ENCODE results near the gene PIK3R6.

PIK3R6 gene

DNA sequence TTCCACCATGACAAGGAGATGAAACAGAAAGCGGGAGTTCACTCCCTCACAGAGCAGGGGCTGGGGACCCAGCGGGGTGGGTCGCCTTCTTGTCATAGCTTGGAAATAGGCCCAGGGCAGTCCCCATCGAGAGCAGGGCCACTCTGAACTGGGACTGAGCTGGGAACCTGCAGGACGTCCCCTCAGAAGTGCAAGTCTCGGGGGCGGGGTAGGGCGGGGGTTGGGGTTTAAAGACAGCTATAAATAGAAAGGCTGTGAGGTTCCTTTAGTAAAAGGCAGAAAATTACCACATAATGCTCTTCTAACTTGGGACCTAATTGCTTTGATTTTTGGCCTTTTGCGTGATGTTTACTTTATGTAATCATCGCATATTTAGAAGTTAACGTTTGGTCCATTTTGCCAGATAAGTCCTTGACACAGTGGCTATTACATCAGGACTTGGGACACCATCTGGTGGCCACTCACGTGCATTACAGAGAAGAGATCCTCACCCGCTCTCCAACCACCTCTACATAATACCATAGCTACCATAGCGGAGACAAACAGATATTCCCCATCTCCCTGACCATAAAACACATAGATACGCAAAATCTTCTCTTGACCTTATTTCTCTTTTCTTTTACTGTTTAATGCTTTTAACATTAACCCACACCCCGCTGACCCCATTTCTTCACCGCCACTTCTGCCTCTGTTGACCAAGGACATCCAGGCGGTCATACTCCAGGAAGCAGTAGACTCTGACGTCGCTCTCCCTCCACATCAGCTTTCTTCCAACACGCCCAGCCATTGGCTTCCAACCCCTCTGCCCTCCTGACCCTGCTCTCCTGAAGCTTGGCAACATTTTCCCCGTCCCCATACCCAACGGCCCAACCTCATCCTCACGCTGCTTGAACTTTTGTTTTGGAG, 27.5 kb upstream of the PIK3R6 start:
- peak; percentile 25 for DNase-seq (ENCODE audit: low spot score)

DNA sequence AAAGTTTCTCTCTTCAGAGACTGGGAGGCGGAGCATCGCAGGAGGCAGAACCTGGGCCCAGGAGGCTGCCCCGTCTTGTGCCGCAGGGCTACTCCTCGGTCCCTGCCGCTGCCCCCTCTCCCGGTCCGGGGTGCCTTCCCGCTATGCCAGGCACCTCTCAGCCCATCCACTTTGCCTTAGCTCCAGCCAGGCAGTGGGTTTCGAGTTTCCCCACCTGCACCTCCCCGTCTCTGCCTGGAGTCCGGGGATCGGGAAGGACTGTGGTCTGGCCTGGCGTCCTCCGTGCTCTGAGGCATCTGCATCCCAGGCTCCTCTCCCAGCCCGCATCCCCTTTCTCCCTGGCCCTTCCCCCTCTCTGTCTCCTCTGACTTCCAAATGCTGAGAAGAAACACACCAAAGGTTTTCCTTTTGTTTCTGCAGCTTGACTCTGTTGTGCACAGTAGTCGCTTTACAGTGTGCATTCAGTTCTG, 26.8 kb upstream of the PIK3R6 start:
- no peak for DNase-seq (ENCODE audit: low spot score)

DNA sequence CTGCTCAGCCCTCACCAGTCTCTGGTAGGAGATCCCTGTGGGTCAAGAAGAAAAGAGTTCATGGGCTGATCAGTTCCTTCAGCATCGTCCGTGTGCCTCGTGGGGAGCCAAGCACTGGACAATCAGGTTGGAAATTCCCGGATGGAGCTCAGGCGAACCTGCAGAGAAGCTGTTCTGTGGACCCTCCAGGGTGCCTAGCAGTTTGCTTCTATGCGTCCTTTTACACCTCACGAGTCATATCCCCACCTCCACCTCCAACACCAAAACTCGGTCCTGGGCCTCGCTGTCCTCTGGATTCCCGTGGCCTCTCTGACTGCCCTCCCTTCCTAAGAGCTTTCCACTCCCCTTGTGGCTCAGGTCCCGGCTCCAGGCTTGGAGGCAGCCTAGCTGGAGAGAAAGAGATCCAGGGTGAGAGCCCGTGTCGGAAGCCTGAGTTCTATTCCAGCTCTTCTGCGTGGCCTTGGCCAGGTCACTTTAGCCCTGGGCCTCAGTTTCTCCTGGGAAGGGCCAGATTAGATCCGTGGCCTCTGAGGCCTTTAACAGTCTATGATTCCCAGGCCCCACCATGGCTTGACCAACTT, 26.2 kb upstream of the PIK3R6 start:
- no peak for DNase-seq (ENCODE audit: low spot score)

- no peak for DNase-seq (ENCODE audit: low spot score)
Measured at GRCh38 chr17:8893059-8893458, 25.6 kb upstream of the PIK3R6 start.

DNA sequence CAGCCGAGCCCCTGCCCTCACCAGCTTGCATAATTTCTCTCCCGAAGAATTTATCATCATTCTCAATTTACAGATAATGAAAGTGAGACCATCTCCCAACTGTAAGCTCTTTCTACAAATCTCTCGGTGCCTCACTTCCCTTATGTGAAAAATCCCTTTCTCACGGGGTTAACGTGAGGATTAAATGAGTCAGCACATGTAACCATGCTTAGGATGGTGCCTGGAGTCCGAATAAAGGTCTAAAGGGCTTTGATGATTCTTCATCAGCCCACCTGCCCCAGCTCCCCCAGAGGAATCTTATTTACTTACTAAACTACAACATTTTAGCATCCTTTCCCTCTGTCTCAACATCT, 24.8 kb upstream of the PIK3R6 start:
- no peak for DNase-seq (ENCODE audit: low spot score)

DNA sequence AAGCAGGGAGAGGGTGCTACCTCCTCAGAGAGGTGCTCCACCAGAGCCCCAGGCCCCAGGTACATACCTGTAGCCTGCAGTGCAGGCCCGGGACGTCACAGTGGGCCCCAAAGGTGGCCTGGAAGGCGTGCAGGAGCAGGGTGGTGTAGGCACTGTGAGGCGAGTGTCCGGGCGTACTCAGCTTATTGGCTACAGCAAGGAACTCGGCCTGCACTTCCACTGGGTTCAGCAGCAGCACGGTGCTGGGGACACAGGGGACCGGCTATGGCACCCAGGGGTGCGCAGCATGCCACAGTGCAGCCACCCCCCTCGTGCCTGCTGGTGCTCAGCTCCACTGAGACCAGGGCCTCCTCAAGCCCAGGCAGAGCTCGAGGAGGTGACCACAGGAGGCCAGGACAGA, 23.2 kb upstream of the PIK3R6 start:
- no peak for DNase-seq (ENCODE audit: low spot score)

DNA sequence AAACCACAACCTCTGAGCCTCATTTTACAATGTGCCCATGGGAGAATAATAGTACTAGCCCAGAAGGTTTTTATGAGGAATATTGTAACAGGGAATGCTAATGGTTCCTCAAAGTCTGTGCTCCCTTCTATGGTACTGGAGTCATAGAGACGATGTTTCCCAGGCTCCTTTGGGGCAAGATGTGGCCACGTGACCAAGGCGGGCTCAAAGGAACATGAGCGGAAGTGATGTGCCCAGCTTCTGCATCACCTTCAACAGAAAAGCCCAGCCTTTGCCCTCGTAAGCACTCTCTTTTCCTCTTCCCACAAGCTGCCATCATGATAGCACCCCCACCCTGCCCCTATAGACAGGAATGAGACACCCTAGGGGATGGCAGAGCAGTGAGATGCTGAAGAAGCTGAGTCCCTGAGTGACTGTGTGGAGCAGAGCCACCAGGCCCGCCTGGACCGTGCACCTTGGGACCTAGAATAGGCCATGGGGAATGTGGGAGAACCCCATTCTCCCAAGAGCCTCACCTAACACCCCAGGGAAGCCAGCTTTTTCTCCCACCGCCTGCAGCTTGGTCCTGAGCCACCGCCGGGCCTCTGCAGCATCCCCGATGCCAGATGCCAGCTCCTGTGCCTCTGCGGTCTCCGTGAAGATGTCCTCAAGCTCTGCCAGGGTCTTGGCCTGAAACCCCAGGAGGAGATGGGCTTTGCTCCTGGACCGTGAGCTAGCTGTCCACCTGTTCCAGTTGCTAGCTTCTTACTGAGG, 22.2 kb upstream of the PIK3R6 start:
- DNase-seq (ENCODE audit: low spot score) = no peak

GRCh38 chr17:8888704-8889302, 21.3 kb upstream of the PIK3R6 start:
- no peak for DNase-seq (ENCODE audit: low spot score)

DNA sequence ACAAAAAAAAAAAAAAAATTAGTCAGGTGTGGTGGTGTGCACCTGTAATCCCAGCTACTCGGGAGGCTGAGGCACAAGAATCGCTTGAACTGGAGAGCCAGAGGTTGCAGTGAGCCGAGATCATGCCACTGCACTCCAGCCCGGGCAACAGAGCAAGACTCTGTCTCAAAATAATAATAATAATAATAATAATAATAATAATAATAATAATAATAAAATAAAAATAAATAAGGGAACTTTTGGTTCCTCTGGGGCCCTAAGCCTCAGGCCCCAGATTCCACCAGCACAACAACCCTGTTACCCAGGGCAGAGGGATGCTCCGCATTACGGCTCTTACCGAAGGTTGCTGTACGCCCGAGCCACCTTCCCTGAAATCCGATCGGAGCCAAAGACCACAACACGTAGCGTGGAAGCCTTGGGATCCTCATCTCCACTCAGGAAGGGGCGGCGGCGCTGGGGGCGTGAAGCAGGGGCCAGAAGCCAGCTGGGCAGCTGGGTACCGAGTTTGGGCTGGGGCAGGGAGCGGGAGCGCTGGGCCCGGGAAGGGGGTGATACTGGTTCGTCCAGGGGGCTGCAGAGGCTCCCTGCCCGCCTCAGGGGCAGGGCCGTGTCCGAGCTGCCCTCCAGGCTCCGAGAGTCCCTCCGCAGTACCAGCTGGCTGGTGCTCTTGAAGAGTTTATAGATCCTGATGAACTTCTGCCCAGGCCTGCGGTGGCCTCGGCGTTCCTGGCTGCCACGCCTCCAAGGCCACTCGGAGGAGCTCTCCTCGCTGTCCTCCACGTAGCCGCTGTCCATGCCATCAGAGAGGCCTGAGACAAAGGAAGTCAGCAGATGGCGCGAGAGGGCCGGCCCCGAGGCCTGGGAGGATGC, 20.6 kb upstream of the PIK3R6 start:
- DNase-seq (ENCODE audit: low spot score) = no peak

DNA sequence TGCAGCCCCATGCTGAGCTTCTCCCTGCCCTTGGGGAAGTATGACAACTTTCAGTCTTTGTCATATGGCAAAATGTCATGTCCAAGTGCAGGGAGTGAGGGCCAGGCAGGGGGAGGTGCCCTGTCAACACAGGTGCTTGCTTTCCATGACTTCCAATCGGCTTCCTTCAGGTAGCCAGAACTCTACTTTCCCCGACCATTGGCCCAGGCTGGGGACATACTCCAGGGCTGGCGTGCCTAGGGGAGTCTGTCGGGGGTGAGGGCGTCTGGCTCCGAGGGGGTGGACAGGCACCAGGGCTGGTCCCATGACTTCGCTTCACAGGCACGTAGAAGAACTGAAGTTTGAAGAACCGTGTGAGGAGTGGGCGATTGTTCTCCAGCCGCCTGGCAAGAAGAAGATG, 19.8 kb upstream of the PIK3R6 start:
- DNase-seq (ENCODE audit: low spot score) = no peak

GRCh38 chr17:8885967-8886684, 18.7 kb upstream of the PIK3R6 start:
- DNase-seq (ENCODE audit: low spot score) = peak; percentile 10

DNA sequence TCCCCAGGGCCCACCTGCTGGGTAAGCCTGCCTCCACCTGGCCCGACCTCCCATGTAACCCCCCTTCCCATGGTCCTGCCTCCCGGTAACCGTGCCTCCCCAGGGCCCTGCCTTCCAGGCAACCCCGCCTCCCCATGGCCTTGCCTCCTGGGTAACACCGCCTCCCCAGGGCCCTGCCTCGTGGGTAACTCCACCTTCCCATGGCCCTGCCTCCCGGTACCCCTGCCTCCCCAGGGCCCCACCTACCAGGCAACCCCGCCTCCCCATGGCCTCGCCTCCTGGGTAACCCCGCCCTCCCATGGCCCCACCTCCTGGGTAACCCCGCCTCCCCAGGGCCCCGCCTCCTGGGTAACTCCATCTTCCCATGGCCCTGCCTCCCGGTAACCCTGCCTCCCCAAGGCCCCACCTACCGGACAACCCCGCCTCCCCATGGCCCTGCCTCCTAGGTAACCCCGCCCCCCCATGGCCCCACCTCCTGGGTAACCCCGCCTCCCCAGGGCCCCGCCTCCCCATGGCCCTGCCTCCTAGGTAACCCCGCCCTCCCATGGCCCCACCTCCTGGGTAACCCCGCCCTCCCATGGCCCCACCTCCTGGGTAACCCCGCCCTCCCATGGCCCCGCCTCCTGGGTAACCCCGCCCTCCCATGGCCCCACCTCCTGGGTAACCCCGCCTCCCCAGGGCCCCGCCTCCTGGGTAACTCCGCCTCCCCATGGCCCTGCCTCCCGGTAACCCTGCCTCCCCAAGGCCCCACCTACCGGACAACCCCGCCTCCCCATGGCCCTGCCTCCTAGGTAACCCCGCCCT, 17.9 kb upstream of the PIK3R6 start:
- peak; percentile 27 for DNase-seq (ENCODE audit: low spot score)

GRCh38 chr17:8884336-8884990, 17.0 kb upstream of the PIK3R6 start:
- DNase-seq (ENCODE audit: low spot score) = no peak

DNA sequence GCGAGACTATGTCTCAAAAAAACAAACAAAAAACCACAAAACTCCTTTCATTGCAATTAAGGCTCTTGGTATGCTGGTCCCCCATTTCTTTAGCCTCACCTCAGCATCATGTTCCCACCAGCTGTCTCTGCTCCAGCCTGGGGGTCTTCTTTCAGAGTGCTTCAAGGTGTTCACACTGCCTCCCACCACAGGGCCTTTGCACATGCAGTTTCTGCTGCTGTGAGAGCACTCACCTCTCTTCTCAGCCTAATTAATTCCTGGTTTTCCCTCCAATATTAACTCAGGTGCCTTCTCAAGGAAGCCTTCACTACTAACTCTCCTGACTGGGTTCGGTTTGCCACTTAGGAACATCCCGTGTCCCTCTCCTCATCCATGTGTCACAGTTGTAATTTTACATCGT, 15.9 kb upstream of the PIK3R6 start:
- DNase-seq (ENCODE audit: low spot score) = no peak

DNA sequence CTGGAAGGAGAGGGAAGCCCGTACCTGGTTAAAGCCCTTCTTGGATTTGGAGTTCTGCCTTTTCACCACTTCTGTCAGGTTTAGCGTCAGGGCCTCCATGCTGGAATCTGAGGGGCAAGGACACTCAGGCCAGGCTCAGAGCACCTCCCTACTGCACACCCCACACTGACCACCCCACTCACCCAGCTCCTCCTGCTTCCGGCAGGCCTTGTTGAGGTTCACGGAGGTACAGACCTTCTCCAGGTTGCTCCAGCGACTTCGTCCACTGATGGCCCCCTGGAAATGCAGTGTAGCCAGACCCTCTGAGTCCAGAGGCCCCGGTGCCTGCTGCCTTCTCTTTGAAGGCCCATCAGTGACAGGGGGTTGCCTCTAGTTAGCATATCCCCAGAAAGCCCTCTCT, 14.1 kb upstream of the PIK3R6 start:
- no peak for DNase-seq (ENCODE audit: low spot score)

GRCh38 chr17:8880466-8880865, 13.0 kb upstream of the PIK3R6 start:
- no peak for DNase-seq (ENCODE audit: low spot score)

GRCh38 chr17:8879410-8879809, 11.9 kb upstream of the PIK3R6 start:
- DNase-seq (ENCODE audit: low spot score) = no peak

GRCh38 chr17:8877984-8878383, 10.5 kb upstream of the PIK3R6 start:
- DNase-seq (ENCODE audit: low spot score) = no peak

- DNase-seq (ENCODE audit: low spot score) = no peak
Measured at GRCh38 chr17:8875957-8876356, 8.5 kb upstream of the PIK3R6 start.

DNA sequence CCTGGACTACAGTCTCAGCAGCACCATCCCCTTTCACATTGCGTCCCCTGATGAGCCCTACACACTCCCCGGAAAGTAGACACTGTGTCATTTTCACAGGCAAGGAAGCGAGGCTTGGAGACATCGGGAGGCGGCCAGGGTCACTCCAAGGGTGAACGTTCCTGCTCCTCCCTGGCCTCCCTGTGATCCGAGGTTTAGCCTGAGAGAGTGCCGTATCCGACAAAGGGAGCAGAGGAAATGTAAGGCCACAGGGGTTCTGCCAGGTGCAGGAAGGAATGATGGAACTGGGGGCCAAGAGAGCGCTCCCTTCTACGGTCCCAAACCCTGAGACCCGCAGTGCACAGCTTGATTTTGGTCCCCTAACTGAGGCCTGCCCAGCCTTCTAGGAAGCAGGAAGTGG, 8.0 kb upstream of the PIK3R6 start:
- no peak for DNase-seq (ENCODE audit: low spot score)

All from hematopoietic multipotent progenitor cell treated with erythropoietin and hydrocortisone succinate and interleukin-3 and kit ligand, for 15 days (in vitro differentiated cells).